ENCODE data around the gene ULBP2. TPM values are rescaled to one million over a fixed set of nuclear protein-coding genes. Genes with fewer than 3 reads are reported as not detected.

The ULBP2 gene
- total RNA-seq, 1 donor from 2014 or later: 0.30 TPM

DNA sequence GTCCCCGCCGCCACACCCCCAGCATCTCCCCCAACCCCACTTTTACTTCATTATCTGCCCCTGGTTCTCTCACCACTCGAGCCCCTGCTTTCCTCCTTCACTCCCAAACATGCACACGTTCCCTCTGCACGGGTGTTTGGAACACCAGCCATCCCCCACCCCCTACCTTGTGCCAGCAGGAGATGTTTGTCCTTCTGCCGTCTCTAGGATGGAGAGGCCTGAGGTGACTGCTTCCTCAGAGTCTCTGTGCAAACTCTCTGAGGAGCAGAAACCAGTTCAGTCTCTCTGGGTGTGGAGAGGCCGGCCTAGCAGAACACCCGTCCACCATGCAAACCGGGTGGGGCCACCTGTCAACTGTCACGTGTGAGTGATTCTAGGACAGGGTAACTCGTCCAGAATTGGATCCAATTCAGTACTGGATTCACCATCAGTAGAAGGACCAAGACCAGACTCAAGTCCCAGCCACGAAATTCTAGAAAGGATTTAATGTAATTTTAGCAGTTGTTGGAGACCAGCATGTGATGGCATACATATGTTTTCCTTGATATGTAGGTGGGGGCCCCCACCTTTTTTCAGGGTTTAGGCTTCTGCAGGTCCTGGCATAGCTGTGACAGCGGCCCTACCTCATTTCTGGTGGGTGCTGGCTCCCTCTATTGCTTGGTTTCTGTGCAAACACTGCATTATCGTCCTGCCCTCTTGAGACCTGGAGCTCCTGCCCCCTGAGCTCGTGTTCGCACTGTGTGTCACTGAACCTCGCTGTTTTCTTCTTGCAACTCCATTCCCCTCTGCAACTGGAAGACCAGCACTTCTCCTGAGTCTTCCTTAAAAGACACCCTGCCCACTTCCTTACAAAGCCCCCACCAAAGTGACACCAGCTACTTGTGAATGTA lies 43.7 kb upstream of the ULBP2 start, which contains the start of gene RAET1E:
Gene RAET1E, minus strand, starts transcription at position 259 of the 890 bp plus-strand sequence. CDS start 7,212 bp downstream, outside the sequence.
- H3K27me3 Mint-ChIP-seq (ENCODE audit: low read depth): peaks cover 17% of the 10 kb centered on the region
- H3K4me3 Mint-ChIP-seq: no peak within 1 kb of the TSS
- H3K9me3 Mint-ChIP-seq: no peaks in the 10 kb centered on the region
- H3K36me3 Mint-ChIP-seq (ENCODE audit: low read depth): no peaks in the 10 kb centered on the region
- peak within 1 kb of the TSS; percentile 47 for H3K27ac Mint-ChIP-seq (ENCODE audit: unreplicated experiment)
- no peaks in the 10 kb centered on the region for H3K4me1 Mint-ChIP-seq
- TF ChIP-seq, protein P1, sequence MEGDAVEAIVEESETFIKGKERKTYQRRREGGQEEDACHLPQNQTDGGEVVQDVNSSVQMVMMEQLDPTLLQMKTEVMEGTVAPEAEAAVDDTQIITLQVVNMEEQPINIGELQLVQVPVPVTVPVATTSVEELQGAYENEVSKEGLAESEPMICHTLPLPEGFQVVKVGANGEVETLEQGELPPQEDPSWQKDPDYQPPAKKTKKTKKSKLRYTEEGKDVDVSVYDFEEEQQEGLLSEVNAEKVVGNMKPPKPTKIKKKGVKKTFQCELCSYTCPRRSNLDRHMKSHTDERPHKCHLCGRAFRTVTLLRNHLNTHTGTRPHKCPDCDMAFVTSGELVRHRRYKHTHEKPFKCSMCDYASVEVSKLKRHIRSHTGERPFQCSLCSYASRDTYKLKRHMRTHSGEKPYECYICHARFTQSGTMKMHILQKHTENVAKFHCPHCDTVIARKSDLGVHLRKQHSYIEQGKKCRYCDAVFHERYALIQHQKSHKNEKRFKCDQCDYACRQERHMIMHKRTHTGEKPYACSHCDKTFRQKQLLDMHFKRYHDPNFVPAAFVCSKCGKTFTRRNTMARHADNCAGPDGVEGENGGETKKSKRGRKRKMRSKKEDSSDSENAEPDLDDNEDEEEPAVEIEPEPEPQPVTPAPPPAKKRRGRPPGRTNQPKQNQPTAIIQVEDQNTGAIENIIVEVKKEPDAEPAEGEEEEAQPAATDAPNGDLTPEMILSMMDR (conservative IDR thresholded peaks at IDR 0.05): no peak
- no peak for DNase-seq (ENCODE audit: low read depth, low spot score)

DNA sequence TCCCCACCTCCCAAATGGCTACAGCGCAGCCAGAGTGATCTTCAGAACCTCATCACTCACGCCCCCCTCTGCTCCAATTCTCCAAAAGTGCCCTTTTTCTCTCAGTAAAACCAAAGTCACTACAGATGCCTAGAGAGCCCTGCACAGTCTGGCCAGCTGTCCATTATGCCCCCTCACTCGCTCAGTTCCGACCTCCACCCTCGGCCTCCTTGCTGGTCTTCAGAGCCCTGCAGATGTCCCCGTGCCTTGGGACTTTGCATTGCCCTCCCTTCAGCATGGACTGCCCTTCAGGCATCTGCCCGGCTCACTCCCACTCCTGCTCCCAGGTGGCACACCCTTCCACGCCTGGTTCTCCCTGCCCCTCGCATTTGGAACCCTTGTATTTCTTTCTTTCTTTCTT lies 42.8 kb upstream of the ULBP2 start:
- Mint-ChIP-seq H3K4me1 (no peaks in the 10 kb centered on the region), H3K27me3 (ENCODE audit: low read depth) (peaks cover 12% of the 10 kb centered on the region), H3K9me3 (no peaks in the 10 kb centered on the region), H3K4me3 (no peak overlapping the region), H3K36me3 (ENCODE audit: low read depth) (no peaks in the 10 kb centered on the region), H3K27ac (ENCODE audit: unreplicated experiment) (peak overlapping the region; percentile 47)
- TF ChIP-seq, protein P1 (conservative IDR thresholded peaks at IDR 0.05): no peak
- DNase-seq (ENCODE audit: low read depth, low spot score): no peak

DNA sequence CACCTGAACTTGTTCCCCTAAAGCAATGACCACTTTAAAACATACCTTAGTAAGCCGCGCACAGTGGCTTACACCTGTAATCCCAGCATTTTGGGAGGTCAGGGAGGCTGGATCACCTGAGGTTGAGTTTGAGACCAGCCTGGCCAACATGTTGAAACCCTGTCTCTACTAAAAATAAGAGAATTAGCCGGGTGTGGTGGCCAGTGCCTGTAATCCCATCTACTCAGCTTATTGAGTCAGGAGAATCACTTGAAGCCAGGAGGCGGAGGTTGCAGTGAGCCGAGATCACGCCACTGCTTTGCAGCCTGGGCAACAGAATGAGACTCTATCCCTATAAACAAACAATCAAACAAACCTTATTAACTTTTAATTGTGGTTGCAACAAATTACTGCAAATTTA lies 42.3 kb upstream of the ULBP2 start:
- H3K27me3 Mint-ChIP-seq (ENCODE audit: low read depth): peaks cover 8% of the 10 kb centered on the region
- no peak for DNase-seq (ENCODE audit: low read depth, low spot score)

DNA sequence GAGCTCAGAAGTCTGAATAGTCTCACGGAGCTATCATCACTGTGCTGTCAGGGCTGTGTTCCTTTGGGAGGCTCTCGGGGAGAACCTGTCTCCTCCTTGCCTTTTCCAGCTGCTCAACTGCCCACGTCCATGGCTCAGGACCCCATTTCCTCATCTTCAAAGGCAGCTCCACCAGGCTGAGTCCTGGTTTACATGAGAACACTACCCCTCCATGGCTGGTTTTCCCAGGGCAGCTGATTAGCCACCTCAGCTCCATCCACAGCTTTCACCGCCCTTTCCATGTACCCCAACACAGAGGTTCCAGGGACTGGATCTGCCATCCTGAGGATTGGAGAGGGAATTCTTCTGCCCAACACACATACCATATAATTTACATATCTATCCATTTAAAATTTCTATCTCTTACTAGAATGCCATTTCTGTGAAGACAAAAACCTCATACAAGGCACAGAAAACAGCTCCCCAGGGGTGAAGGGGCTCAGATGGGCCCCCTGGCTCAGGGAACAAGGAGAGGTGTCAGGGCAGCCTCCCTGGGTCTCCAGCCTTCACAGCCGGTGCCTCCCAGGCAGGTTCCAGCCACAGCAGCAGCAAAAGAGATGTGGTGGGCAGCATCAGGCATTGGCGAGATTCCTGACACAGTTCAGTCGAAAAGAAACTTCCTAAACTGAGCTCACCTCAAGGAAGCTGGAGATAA lies 41.7 kb upstream of the ULBP2 start:
- Mint-ChIP-seq H3K4me1 (no peaks in the 10 kb centered on the region), H3K9me3 (no peaks in the 10 kb centered on the region), H3K27ac (ENCODE audit: unreplicated experiment) (no peak overlapping the region), H3K27me3 (ENCODE audit: low read depth) (peaks cover 5% of the 10 kb centered on the region), H3K36me3 (ENCODE audit: low read depth) (no peaks in the 10 kb centered on the region), H3K4me3 (no peak overlapping the region)
- TF ChIP-seq, protein P1 (conservative IDR thresholded peaks at IDR 0.05): no peak
- no peak for DNase-seq (ENCODE audit: low read depth, low spot score)

More for the DNA sequence above, 42.3 kb upstream of the ULBP2 start:
- no peaks in the 10 kb centered on the region for H3K4me1 Mint-ChIP-seq
- H3K36me3 Mint-ChIP-seq (ENCODE audit: low read depth): no peaks in the 10 kb centered on the region
- H3K4me3 Mint-ChIP-seq: no peak overlapping the region
- H3K9me3 Mint-ChIP-seq: no peaks in the 10 kb centered on the region
- H3K27ac Mint-ChIP-seq (ENCODE audit: unreplicated experiment): no peak overlapping the region
- TF ChIP-seq, protein P1 (conservative IDR thresholded peaks at IDR 0.05): no peak

DNA sequence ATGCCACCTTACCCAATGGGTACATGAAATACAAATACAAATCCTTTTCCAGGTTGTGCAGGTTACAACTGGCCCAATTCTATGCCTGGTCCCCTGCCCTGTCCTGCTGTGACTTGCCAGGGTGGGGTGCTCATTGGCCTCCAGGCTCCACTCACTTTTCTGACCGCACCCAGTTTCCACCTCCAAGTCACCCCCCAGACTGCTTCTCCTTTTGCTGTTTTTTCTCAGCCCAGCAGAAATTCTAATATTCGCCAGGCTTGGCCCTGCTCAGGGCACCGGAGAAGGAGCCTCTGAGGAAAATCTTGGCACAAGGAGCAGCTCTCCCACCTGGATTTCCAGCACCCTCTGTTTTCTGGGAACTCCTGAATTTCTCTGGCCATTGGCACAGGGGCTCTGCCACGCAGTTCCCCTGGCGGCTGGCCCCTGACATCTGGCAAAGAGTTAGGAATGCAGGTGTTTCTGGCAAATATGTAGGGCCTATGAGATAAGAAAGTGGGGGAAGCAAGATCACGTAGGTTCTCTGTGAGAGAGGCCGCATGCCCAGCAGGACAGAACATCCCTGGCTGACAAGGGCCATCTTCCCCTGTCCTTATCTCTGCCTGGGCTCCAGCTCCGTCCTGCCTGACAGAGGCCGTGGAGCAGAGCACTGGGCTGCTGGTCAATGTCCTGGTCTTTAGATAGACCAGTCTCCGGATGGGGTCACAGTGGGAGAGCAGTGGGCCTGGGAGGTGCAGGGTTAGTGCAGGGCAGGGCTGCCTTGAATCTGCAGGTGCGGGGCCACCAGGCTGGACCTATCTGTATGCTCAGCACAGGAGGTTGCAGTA lies 41.0 kb upstream of the ULBP2 start:
- Mint-ChIP-seq H3K27me3 (ENCODE audit: low read depth) (peaks cover 5% of the 10 kb centered on the region), H3K9me3 (no peaks in the 10 kb centered on the region), H3K4me3 (no peak overlapping the region)

More for the DNA sequence above, 41.0 kb upstream of the ULBP2 start:
- no peak overlapping the region for H3K27ac Mint-ChIP-seq (ENCODE audit: unreplicated experiment)
- DNase-seq (ENCODE audit: low read depth, low spot score): no peak
- H3K36me3 Mint-ChIP-seq (ENCODE audit: low read depth): no peaks in the 10 kb centered on the region
- TF ChIP-seq, protein P1 (conservative IDR thresholded peaks at IDR 0.05): no peak
- no peaks in the 10 kb centered on the region for H3K4me1 Mint-ChIP-seq

Data from neural crest cell (in vitro differentiated cells).